GM19438 (cell line): ENCODE data around the gene CCDC85C.

Experiments used
- ATAC-seq: cut with Tn5 transposase; IDR thresholded peaks from one replicate; pipeline ENCODE4 v1.9.1; 2021; ENCODE audit warnings: low read depth; ENCODE audit not compliant: unreplicated experiment

Gene CCDC85C

DNA sequence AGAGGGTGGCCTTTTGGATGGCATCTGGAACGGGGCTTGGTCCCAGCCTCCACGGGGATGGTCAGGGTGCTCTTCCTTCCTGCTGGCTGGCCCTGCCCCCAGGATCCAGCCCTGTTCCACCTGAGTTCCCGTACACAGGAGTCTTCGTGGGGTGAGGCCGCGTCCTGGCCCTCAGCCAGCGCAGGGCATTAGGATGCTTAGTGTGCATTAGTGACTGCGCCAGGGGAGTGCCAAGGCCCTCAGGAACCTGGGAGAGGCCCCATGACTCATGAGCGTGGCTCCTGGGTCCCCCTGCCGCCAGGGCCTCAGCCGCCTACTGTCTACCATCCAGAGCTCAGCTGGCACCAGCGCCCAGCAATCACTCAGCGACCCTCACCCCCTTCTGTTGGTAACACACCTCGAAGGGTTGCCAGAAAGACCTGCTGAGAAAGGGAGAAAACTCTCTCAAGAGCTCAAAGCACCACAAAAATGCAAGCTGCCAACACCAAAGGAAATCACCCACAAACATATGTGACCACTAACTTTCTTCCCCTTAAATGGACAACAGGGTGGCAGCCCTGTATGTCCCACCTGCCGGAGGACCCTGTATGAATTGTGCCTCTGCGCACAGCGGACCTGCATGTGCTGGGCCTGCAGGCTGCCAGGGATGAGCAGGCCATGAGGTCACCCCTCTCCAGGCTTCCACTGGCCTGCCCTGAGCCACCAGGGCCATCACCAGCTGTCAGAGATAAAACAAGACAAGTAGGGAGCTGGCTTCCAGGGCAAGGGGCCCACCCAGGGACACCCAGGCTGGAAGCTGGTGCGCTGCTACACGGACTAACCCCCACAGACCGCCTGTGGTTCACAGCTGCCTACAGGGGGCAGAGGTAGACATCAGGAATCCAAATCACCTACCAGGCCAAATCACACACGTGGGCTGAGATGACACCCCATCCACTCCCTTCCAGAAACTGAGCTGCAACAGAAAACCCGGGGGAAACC, 28.7 kb downstream of the CCDC85C start:
- ATAC-seq = no peak

DNA sequence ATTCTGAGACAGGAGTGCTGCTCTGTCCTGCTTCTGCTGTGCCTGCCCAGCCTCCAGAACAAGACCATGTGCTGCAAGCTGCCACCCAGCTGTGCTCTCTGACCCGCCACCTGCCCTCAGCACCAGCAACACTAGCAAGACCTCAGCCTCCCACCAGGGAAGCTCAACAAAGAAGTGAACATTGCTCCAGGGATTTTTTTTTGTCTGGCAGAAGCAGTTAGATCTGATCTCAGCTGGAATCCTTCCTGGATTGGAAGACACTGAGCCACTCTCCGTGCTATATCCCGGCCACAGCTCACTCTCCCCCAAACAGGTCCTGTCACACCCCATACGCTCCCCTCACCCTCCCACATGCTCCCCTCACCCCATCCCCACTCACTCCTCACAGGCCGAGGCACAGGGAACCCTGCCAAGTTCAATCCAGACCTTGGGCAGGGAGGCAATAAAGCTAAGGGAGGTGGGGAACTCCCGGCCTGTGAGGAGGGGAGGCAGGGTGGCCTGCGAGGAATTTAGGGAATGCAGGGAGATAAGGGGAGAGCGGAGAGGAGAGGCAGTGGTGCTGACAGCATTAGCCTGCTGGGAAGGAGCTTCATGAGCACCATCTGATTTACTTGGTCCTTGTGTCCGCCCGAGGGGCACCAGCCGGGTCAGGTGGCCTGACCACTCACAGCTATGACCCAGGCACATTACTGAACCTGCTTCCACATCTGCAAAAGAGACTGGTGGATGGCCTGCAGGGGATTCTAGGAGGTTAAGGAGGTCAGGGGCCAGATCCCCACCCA, 29.7 kb downstream of the CCDC85C start:
- no peak for ATAC-seq

DNA sequence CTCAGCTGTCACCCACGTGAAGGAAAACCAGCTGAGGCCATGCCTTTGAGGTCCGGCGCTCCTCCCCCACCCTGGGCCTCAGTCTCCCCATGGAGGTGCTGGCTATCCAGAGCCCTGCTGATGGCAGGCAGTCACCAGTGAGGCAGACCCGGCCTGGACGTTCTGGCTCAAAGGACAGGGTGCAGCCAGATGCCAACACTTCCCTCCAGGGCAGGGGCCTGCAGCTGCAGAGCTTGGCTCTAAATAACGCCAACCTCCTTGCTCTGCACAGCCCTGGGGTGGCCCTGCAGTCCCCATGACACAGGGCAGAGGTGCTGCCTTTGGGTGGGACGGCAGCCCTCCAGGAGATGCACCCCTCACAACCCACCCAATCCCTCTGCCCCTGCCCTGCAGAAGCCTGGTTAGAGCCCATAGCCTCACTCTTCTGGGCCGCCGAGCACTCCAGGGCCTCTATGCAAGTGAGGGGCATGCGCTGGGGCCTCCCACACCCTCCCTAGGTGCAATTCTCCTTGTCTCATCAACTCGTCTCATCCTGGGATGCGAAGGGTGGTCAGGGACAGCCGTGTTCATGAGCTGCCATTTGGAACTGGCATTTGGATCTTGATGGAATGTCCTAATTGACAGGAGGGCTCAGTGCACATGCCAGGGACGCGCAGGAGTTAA, 30.4 kb downstream of the CCDC85C start:
- ATAC-seq = no peak

DNA sequence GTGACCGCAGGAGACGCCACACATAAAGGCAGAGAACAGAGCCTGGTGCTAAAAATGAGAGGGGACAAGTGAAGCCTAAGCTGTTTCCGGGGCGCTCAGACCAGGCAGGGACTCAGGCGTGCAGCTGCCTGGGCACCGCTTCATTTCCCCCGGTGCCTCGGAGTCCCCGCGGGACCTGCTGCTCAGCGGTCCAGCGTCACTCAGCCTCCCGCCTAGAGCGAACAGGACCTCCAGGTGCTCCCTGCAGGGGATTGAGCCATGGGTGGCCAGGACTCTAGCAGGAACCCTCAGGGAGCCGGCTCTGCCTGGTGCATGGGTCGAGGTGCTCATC, 31.0 kb downstream of the CCDC85C start:
- peak; percentile 58 for ATAC-seq

DNA sequence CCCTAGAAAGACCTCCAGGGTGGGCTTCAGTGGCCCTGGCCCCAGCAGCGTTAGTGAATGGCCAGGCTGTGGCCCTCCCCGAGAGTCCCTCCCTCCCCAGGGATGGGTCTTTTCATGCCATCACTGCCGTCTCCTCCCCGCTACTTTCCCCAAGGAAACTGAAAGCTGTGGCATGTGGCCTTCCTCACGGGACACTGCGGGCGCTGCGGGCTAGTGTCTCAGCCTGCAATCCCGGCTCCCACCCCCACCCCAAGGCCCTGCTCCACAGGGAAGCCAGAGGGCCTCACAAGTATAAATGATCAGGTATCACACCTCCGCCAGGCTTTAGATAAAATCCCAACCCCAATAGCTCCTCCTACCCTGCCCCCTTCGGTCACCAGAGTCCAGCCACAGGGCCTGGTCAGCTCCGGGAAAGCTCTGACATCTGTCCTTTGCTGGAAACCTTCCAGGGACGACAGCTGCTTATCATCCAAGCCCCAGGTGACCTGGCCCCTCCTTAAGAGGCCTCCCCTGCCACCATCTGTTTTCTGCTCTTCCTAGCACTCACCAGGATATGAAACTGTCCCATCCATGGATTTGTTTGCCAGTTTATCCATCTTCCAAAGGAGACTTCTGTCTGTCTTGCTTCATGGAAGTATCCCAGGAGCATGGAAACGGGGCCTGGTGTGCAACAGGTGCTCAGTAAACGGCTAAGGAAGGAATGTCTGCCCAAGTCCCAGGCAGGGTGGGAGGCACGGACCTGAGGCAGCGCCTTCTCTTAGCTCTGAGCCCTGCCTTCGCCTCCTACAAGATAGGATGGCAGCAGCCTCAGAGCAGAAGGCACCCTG, 31.6 kb downstream of the CCDC85C start:
- no peak for ATAC-seq

DNA sequence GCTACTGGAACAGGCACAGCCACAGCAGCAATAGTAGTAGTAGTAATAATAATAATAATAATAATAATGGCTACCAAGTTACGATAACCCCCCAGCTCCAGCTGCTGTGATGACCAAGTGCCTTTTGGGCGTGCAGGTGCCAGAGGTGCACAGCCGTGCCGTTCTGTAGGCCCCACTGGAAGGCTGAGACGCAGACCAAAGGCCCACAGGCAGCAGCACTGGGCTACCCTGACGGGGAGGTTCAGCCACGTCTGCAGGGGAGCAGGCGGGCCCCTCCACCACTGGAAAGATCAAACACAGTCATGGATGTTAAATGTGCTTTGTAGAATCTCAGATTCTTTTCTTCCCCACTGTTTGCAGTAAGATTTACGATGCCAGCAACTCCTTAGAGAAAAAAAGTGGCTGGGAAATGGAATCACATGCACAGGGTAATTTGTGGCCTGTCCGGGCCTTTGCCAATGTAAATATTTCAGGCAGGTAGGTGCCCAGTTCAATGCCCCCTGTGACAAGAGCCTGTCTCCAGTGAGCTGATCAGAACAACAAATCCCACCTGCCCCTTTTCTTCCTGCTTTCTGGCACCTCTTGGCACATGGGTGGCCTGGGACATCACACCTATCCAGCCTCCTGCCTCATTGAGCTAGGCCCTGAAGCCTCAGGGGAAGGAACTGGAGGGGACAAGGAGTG, 32.6 kb downstream of the CCDC85C start:
- no peak for ATAC-seq

DNA sequence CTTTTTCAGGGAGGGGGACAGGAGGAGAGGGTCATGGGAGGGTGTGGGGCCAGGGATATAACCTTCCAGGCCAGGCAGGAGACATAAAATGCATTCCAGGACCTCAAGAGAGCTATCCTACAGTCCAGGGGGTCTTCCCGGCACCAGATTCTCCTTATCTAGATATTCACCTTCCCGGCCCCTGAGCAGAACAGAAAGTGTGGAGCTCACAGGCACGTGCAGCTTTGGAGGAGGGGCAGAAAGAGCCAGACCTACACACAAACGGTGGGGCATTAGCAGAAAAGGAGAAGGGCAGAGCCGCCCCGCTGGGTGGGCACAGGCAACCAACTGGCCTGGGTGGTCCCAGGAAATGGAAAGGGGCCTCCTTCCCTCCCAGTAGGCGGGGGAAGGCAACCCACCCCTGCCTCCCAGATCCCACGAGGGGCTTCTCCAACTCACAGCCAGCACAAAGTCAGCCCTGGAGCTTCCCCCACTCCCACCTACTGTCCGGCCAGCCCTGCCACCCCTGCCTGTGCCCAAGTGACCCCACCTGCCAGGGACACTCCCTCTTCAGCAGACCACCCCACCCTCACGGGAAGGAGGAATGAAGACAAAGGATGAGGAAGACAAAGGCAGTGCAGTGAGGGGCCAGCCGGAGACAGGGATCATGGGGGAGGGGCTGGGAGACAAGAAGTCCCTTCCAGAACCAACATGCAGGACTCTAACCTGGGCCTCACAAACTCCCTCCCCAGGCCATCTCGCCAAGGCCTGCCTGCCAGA, 33.3 kb downstream of the CCDC85C start:
- no peak for ATAC-seq

DNA sequence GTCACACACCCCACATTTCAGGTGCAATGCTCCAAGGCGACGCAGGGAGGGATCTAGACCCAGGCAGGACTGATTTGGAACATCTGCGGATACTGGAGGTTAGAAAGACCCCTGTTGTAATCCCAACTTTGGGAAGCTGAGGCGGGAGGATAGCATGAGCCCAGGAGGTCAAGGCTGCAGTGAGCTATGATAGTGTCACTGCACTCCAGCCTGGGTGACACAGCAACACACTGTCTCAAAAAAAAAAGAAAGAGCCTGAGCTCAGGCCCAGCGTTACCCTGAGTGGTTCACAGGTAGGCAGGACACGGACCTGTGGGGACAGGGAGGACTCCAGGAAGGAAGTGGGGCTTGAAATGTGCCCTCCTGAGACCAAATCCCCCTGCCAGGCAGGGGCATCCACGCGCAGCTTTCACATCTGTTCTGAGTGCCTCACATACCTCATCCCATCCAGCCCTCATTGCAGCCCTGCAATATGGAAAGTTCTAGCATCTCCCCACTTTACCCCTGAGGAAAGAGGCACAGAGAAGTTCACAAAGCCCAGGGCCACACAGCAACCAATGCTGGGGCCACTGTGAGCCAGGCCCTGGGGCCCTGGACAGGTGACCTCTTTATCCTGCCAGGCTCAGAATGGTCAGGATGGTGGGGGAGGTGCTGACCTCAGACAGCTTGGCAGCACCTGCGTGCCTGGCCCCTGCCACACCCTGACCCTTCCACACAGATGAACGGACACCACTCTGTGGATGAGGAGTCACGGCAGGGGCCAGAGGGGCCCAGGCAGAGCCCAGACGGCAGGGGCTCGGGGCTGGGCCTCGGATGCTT, 34.1 kb downstream of the CCDC85C start:
- no peak for ATAC-seq

DNA sequence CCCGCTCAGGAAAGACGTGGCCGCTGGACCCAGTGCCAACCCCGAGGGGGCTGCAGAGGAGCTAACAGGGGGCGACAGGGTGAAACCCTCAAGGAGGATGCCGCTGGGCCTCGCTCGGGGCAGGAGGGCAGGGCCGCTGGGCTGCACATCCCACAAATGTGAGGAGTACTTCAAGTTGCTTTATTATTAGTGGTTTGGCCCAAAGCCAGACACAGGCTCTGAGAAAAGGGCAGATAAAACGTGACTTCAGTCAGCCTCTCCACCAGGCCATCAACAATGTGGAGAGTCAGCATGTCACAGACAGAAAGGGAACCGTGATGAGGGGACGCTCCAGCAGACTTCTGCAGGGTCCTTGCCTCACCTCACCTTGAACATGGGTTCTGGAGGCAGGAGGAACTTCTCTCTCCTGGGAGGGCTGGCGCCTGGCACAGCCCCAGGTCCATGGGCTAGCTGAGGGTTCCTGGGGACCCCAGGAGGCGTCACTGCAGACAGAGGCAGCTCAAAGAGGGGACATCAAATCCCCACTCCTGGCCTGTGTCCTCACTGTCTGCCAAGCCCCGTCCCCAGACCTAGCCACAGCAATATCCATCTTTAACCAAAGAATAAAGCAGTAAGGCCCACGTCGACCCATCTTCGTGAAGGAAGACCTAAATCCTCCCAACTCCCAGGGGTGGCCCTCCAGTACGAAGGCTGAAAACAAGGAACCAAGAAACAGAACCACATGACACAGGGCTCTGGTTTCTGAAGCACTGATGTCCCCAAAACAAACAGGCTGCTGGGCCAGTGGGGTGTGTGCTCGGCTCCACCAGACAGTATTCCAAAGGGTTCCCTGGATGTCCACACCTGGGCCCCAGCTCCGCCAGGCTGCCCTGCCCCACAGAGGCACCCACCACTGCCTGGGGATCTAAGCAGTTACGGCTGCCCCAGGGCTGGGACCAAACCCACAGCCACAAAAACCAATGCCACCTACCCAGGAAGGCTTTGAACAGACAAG, 35.1 kb downstream of the CCDC85C start:
- ATAC-seq = no peak

DNA sequence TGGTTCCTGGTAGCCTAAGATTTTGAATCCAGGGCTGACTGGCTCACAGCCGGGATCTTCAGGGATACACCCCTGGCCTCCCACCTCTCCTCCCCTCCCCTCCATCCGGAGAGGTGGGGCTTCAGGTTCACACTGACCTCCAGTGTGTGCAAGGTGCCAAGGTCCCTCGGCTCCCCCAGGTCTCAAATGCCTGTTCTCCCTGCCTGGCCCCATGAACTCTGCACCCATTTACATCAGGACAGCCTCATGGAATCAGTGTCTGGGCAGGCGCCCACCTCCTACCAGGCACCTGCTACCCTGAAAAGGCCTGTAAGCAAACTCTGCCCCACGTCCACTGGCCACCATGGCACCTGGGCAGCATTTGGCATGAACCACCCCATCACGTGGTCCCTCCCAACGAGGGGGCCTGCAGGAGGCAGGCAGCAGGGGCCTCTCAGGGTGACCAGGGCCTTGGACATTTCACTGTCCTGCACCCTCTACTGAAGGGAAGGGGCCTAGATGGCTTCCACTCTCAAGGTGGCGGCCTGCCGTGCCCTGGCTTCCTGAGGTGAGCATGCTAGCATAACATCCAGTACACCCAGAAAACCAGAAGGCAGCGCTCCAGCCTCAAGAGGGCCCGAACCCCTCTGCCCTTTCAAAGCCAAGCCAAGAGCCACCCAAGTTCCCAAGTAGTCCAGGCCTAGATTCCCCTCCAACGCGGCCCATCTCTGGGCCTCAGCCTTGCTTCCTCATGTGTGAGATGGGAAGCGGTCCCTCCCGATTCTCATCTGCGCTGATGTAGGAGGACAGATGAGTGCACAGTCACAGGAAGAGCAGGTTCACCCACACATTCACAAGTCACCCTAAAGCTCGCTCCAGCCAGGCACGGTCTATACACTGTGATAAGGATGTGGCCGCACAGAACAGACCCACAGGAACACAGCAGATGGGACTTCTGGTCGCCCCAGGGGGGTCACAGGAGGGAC, 37.3 kb downstream of the CCDC85C start:
- no peak for ATAC-seq

DNA sequence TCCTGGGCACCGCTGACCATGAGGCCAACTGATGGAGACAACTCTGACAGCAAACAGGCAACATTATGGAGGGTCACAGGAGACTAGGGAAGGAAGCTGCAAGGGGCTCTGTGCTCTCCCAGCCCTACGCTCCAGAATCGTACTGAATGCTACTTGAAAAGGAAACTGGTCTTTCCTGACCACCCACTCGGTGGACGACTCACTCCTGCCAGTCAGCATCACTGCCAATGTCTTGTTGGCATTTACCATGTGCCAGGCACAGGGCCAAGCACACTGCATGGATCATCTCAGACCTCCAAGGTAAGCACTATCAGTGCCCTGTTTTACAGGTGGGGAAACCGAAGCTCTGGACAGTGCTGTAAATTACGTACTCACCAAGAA, 38.0 kb downstream of the CCDC85C start:
- no peak for ATAC-seq

DNA sequence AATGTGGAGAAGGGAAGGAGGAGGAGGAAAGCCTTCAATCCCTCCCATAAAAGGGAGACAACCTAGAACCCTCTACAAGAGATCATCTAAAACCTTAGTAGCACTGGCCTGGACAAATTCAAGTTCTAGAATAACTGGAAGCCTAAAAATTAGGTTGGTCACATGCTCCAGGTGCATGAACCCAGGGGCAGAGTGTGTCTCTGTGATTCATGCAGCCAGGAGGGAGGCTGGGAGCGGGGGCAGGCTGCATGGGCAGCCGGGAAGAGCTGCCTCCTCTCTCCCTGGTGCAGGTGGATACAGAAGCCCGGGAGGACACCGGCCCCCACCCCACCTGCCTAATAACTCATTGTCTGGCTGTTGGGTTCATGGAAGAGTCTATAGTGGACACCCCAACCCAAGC, 38.6 kb downstream of the CCDC85C start:
- ATAC-seq = no peak

DNA sequence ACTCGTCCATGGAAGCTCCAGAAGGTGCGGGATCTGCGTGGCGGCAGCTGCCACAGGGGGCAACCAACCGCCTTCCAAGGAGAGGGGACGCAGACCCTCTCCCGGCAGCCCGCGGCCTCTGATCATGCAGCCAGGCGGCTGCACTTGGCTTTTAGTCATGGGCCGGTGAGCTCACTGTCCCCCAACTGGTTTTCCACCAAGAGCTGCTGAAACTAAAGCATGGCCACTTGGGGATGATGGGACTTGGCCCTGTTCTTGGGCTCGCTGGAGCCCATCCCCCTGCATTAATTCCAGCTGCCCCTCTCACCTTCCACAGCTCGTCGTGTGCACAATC, 39.1 kb downstream of the CCDC85C start:
- ATAC-seq = no peak

DNA sequence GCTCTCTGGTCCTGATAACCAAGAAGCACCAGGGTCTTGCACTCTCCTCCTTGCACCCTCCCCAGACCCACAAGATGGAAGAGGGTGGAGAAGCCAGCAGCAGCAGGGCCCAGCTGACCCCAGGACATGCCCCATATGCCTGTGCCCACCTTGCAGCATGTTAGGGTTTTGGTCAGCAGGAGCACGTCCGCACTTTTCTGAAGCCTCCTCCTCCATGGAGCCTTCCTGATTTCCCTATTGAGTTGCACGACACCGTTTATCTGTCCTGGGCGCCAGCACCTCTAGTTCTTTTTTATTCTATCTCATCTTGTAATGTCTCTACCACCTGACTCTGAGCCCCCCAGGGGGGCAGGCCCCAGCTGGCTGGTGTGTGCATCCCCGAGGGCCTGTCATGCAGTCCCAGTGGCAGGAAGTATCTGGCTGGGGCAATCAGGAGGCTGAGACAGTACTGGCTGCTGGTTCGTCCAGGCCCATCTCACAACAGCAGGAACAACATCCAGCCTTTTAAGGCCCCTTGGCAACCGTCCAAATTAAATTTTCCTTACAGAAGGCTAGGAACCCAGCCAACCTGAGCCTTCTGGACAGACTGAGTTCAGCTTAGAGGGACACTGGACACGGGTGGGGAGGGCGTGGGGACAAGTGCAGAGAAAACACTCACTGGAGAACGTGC, 39.6 kb downstream of the CCDC85C start:
- no peak for ATAC-seq

DNA sequence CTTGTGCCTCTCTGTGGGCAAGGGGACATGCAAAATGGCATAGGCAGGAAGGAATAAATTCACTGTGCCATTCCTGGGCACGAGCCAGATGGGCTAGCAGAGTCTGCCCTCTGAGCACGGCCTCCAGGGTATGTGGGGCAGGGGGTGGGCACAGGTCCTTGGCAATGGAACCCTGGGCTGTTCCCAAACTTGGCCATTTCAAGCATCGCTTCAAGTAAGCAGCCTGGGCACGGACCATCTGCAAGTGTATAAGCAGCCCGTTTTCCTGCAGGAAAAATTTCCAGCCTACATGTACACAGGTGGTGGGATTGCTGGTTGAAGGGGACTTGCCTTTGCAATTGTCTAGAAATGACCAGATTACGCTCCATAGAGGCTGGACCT, 40.3 kb downstream of the CCDC85C start:
- ATAC-seq = no peak
